Measurements from ENCODE around the gene AXIN1. TPM values are rescaled to one million over a fixed set of nuclear protein-coding genes. Genes with fewer than 3 reads are reported as not detected.
A peak's percentile ranks its signal among the peaks of the same experiment; 100 is the strongest.

The AXIN1 gene
- total and polyA plus RNA-seq, 8 donors = 11.7 to 69.2 (median 17.4) TPM

DNA sequence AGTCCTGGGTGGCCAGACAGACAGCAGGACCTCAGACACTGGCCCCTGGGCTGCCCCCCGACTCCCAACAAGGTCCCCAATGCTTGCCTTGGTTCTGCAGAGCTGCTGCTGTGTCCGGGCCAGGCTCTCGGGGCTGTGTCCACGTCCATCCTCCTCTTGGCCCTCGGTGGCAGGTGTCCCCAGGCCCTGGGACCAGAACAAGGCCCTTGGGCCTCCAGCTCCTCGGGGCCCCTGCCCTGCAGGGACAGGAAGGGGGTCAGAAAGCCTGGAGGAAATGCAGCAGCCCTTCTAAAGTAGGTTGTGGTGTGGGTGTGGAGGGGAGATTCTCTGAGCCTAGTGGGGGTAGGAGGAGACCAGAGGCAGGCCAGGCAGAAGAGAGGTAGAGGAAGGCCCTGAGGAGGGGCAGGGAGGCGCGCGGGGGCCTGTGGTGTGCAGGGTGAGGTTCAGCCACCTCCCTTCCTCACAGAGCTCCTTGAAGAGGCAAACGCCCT, 2.5 kb upstream of the AXIN1 start:
- H3K4me1 ChIP-seq = peaks cover 7 to 26% (median 19%) of the 10 kb centered on the region in 4 donors
- H3K9me3 ChIP-seq = no peaks in the 10 kb centered on the region
- 84 to 90% (median 87%) methylated on average over 7 to 10 of the region's 10 CpGs for WGBS, 5 donors
- TF ChIP-seq, protein P1, sequence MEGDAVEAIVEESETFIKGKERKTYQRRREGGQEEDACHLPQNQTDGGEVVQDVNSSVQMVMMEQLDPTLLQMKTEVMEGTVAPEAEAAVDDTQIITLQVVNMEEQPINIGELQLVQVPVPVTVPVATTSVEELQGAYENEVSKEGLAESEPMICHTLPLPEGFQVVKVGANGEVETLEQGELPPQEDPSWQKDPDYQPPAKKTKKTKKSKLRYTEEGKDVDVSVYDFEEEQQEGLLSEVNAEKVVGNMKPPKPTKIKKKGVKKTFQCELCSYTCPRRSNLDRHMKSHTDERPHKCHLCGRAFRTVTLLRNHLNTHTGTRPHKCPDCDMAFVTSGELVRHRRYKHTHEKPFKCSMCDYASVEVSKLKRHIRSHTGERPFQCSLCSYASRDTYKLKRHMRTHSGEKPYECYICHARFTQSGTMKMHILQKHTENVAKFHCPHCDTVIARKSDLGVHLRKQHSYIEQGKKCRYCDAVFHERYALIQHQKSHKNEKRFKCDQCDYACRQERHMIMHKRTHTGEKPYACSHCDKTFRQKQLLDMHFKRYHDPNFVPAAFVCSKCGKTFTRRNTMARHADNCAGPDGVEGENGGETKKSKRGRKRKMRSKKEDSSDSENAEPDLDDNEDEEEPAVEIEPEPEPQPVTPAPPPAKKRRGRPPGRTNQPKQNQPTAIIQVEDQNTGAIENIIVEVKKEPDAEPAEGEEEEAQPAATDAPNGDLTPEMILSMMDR (IDR thresholded peaks at IDR 0.05) = no peak
- TF ChIP-seq POLR2A (IDR thresholded peaks at IDR 0.05) (no peak), EP300 (IDR thresholded peaks at IDR 0.05) (no peak), POLR2AphosphoS5 (IDR thresholded peaks at IDR 0.05) (no peak)
- H3K36me3 ChIP-seq = no peaks in the 10 kb centered on the region
- intact Hi-C loops (cut with DNase I; ENCODE audit: low total_unique reads) = no loop called here
- H3K27me3 ChIP-seq = no peaks in the 10 kb centered on the region
- H3K4me3 ChIP-seq = no peak overlapping the region
- no peak for DNase-seq
- H3K27ac ChIP-seq = no peak overlapping the region

DNA sequence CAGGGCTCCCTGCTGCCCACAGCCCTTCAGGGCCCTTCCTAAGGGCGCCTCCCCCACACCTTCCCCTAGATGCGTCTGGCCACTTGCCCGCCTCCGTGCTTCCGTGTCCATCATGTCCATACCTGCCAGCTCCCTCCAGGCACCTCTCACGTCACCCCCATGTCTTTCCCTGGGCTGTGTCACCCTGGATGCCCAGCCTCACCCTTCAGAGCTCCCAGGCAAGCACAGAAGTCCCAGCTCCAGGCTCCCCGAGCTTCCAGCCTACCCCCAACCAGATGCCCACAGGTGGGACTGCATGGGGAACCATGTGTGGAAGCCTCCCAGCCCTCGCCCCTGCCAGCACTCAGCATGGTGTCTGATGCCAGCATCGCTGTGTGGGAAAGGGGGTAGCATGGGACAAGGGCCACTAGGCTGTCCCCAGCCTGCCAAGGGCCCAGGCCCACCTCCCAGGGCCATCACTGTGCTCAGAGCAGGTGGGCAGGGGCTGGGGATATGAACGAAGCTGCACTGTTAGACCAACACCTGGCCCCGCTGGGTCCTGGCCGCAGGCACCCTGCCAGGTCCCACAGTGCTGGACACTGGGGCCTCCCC, 1.9 kb upstream of the AXIN1 start:
- no peaks in the 10 kb centered on the region for H3K27me3 ChIP-seq
- no peak for DNase-seq
- H3K36me3 ChIP-seq = no peaks in the 10 kb centered on the region
- intact Hi-C loops (cut with DNase I; ENCODE audit: low total_unique reads) = no loop called here
- no peak for TF ChIP-seq EP300 (IDR thresholded peaks at IDR 0.05)
- no peak for TF ChIP-seq POLR2A (IDR thresholded peaks at IDR 0.05)
- no peaks in the 10 kb centered on the region for H3K9me3 ChIP-seq
- H3K4me1 ChIP-seq = peaks cover 7 to 26% (median 19%) of the 10 kb centered on the region in 4 donors
- 85 to 95% (median 93%) methylated on average over 9 to 12 of the region's 12 CpGs for WGBS, 5 donors
- H3K27ac ChIP-seq = peak overlapping the region in 1 of 5 donors; percentile 89
- H3K4me3 ChIP-seq = no peak overlapping the region

DNA sequence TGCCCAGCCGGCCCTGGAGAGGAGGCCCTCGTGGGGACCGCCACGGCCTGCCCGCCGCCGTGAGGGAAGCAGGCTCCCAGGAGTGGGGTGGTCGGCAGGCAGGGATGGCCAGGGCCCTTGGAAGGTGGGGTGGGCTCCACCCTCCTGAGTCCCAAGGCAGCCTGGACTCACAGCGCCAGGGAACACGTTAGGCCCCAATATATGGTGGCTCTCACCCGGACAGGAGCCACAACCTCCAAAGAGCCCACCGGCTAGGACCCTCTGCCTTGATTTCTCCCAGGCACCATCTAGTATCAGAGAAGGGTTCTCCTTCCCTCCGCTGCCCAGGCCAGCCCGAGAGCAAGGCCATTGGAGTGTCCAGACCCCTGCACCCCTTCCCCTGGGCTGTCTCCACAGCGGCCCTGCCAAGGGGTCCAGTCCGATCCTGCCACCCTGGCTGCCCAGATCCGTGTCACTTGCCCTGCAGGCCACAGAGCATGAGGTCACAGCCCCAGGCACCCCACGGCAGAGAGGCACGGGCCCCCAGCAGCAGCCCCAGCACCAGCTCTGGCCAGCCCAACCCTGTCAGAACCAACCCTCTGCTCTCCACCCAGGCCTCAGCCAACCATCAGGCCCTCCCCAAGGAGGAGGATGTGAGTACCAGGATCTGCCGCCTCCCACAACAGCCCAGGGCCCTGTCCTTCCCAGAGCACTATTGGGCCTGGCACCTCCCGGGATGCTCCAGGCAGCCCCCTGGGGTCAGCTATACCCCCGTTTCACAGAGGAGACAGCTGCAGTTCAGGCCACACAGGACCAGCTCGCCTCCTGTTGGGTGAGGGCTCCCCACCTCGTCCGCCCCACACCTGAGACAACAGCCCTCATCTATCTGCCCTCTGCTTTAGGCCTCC, 1.1 kb upstream of the AXIN1 start:
- H3K4me3 ChIP-seq = peak overlapping the region; percentile 50 to 79 (median 74)
- WGBS, 5 donors = 58 to 80% (median 63%) methylated on average over 18 to 25 of the region's 25 CpGs
- H3K4me1 ChIP-seq = peaks cover 7 to 26% (median 19%) of the 10 kb centered on the region in 4 donors
- H3K27ac ChIP-seq = peak overlapping the region; percentile 68 to 89 (median 81)
- H3K27me3 ChIP-seq = no peaks in the 10 kb centered on the region
- no peak for DNase-seq
- TF ChIP-seq, protein P1 (IDR thresholded peaks at IDR 0.05) = no peak
- TF ChIP-seq EP300 (IDR thresholded peaks at IDR 0.05) (no peak), POLR2A (IDR thresholded peaks at IDR 0.05) (no peak)
- intact Hi-C loops (cut with DNase I; ENCODE audit: low total_unique reads) = no loop called here
- no peaks in the 10 kb centered on the region for H3K36me3 ChIP-seq
- H3K9me3 ChIP-seq = no peaks in the 10 kb centered on the region

DNA sequence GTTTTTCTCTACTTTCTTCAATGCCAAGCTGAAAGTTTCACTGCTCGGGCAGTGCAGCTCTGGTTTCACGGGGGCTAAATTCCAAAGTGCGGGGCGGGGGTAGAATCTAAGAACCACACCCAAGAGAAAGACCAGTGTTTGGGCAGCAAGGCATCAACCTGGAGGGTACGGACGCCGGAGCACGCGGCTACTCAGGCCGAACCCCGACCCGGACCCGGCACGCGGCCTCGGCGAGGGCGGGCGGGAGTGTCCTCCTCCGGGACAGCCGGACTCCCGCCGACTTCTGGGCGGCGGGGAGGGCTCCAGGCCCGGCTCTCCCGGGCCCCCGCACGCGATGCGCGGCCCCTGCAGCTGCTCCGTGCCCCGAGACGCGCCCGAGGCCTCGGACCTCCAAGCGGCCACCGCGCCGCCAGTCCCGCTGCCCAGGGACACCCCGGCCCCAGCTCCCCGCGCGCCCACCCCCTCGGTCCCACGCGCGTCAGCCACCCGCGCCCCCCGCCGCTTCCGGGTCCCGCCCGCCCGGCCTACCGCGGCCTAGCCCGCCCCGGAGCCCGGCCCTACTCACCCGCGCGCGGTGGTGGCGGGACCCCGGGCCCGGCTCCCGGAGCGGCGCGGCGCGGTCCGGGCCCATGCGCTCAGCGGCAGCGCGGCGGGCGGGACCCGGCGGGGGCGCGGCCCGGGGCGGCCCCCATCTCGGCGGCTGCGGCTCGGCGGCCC, 561 bp downstream of the AXIN1 start:
- WGBS, 5 donors = 0 to 1% (median 1%) methylated on average over 11 to 94 of the region's 95 CpGs
- intact Hi-C loops (cut with DNase I; ENCODE audit: low total_unique reads) = no loop called here
- no peak for TF ChIP-seq POLR2A (IDR thresholded peaks at IDR 0.05)
- TF ChIP-seq POLR2AphosphoS5 (IDR thresholded peaks at IDR 0.05) = no peak
- Histone ChIP-seq H3K4me1 (peaks cover 7 to 39% (median 23%) of the 10 kb centered on the region in 4 donors), H3K27me3 (no peaks in the 10 kb centered on the region), H3K27ac (peak overlapping the region; percentile 50 to 89 (median 72)), H3K9me3 (no peaks in the 10 kb centered on the region), H3K4me3 (peak overlapping the region; percentile 71 to 79 (median 76)), H3K36me3 (peaks cover 0 to 6% (median 0%) of the 10 kb centered on the region in 4 donors)
- peak in 1 of 2 donors; percentile 64 for DNase-seq

DNA sequence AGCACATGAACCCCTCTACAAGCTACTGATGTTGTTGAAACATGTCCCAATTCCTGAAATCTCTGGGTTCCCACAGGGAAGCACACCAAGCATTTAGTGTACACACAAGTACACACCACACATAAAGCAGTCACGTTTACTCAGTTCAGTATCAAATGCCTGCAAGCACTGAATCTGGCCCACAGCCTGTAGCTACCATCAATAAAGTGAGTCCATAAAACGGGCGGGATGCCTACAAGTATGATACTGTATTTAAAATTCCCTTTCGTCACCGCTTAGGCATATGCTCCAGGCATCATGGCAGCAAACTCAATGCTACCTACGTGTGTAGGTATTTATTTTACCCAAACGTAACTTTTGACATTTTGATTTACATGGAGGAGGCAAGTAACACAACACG, 2.3 kb downstream of the AXIN1 start:
- TF ChIP-seq POLR2AphosphoS5 (IDR thresholded peaks at IDR 0.05) (no peak), POLR2A (IDR thresholded peaks at IDR 0.05) (no peak), EP300 (IDR thresholded peaks at IDR 0.05) (no peak)
- TF ChIP-seq, protein P1 (IDR thresholded peaks at IDR 0.05) = no peak
- WGBS, 5 donors = 75 to 80% (median 79%) methylated on average over 8 of the region's 8 CpGs
- peaks cover 10 to 23% (median 17%) of the 10 kb centered on the region in 4 donors for H3K36me3 ChIP-seq
- no peaks in the 10 kb centered on the region for H3K9me3 ChIP-seq
- H3K4me3 ChIP-seq = no peak overlapping the region
- no peak overlapping the region for H3K27ac ChIP-seq
- intact Hi-C loops (cut with DNase I; ENCODE audit: low total_unique reads) = no loop called here
- no peak for DNase-seq
- H3K27me3 ChIP-seq = no peaks in the 10 kb centered on the region
- H3K4me1 ChIP-seq = peaks cover 7 to 39% (median 26%) of the 10 kb centered on the region in 4 donors
